Panc1 (cell line): Measurements from ENCODE around the gene PIGL. TPM values are rescaled to one million over a fixed set of nuclear protein-coding genes. Genes with fewer than 3 reads are reported as not detected.
"Not testable (repeated sequence)": the region's sequence is repeated elsewhere in the genome, so short reads cannot be mapped to it uniquely, and the experiment has no call there.

Experiments used
- ATAC-seq: fragments of 200-7000 bp; cut with Tn5 transposase; 2 replicates; pipeline ENCODE4 v1.9.1; 2020; ENCODE audit warnings: mild to moderate bottlenecking, moderate library complexity
- BruUV-seq: library from RNA; stranded (reverse); fragments of 400-500 nt; replicated peaks from 2 replicates; lab custom pipeline; 2021; lab: Mats Ljungman, UMichigan
- CTCF ChIA-PET: fragments of 300-600 bp; sonication (Branson Sonifier 250); formaldehyde crosslinking; loops from one replicate; lab custom pipeline; 2022; ENCODE audit warnings: antibody characterized with exemption; lab: Charles Lee
- POLR2A ChIA-PET: fragments of 300-600 bp; sonication (Branson Sonifier 250); formaldehyde crosslinking; loops from one replicate; lab custom pipeline; 2022; ENCODE audit warnings: antibody characterized with exemption; lab: Charles Lee
- DNase-seq: peaks from one replicate; pipeline ENCODE4 v3.0.0-alpha.2; 2010; ENCODE audit warnings: low read depth, low spot score
- H3K27ac ChIP-seq: 2 replicates; pipeline ENCODE4 v1.5.1; 2011; ENCODE audit warnings: mild to moderate bottlenecking, low read length, inconsistent platforms
- H3K27me3 ChIP-seq: fragments of 200-500 bp; sonication (Bioruptor generic); 2 replicates; pipeline ENCODE4 v1.6.0; 2014; ENCODE audit warnings: low read length, inconsistent platforms; ENCODE audit not compliant: control insufficient read depth, insufficient read depth
- H3K36me3 ChIP-seq: fragments of 200-500 bp; sonication (Bioruptor generic); 2 replicates; pipeline ENCODE4 v1.5.1; 2014; ENCODE audit warnings: inconsistent platforms, mild to moderate bottlenecking, low read length, moderate library complexity; ENCODE audit not compliant: control insufficient read depth, insufficient read depth
- H3K4me1 ChIP-seq: 2 replicates; pipeline ENCODE4 v1.5.1; 2011; ENCODE audit warnings: inconsistent platforms, mild to moderate bottlenecking, low read length, moderate library complexity; ENCODE audit not compliant: control insufficient read depth, insufficient read depth
- H3K4me3 ChIP-seq, 2 experiments: 2 replicates each; pipeline ENCODE4 v1.5.1; 2011 to 2012; ENCODE audit warnings: low read depth in 2 of 2, low read length in 2 of 2, mild to moderate bottlenecking in 2 of 2, inconsistent platforms in 1 of 2, moderate library complexity in 1 of 2
- H3K9me3 ChIP-seq: fragments of 200-500 bp; sonication (Bioruptor generic); 2 replicates; pipeline ENCODE4 v1.5.1; 2014; ENCODE audit warnings: low read depth, mild to moderate bottlenecking, inconsistent platforms, low read length, moderate library complexity; ENCODE audit not compliant: control insufficient read depth, insufficient read depth
- POLR2AphosphoS5 ChIP-seq: IDR thresholded peaks from 2 replicates; pipeline ENCODE4 v1.6.1; 2012; ENCODE audit warnings: mild to moderate bottlenecking, low read depth, low read length, moderate library complexity
- SIN3A ChIP-seq: IDR thresholded peaks from 2 replicates; pipeline ENCODE4 v1.6.1; 2012; ENCODE audit warnings: low read depth, mild to moderate bottlenecking, low read length, moderate library complexity, borderline replicate concordance; ENCODE audit not compliant: insufficient read depth
- TCF7L2 ChIP-seq: IDR thresholded peaks from 2 replicates; pipeline ENCODE4 v1.6.1; 2011; ENCODE audit warnings: mild to moderate bottlenecking, low read depth, low read length, inconsistent platforms
- in situ Hi-C: cut with HindIII; loops from 2 replicates; pipeline ENCODE4 v1.10.0; 2016; ENCODE audit warnings: low sequenced_read_pairs, low pct_unique_long_range_greater_than_20kb
- intact Hi-C: fragments of 100-400 bp; cut with micrococcal nuclease; formaldehyde crosslinking; loops from one replicate; pipeline ENCODE4 v1.10.0; 2022; ENCODE audit not compliant: unreplicated experiment
- total RNA-seq: library from RNA; stranded (reverse); gene quantifications from one replicate; pipeline ENCODE4 v1.2.1, GENCODE V29; 2021; ENCODE audit not compliant: unreplicated experiment
- TF ChIP-seq, protein P1 (sequence below): fragments of 450-650 bp; IDR thresholded peaks from 2 replicates; pipeline ENCODE4 v1.5.1; 2017; ENCODE audit warnings: mild to moderate bottlenecking
- TF ChIP-seq, protein P2 (sequence below), 2 experiments: IDR thresholded peaks; 2 replicates each; pipeline ENCODE4 v1.6.1; 2011 to 2012; ENCODE audit warnings: low read depth in 2 of 2, control low read depth in 1 of 2, low read length in 1 of 2, mild to moderate bottlenecking in 1 of 2, moderate library complexity in 1 of 2; ENCODE audit not compliant: insufficient read depth in 1 of 2

Gene PIGL
- total RNA-seq, 1 experiment from 2014 or later, result 14.8 TPM

DNA sequence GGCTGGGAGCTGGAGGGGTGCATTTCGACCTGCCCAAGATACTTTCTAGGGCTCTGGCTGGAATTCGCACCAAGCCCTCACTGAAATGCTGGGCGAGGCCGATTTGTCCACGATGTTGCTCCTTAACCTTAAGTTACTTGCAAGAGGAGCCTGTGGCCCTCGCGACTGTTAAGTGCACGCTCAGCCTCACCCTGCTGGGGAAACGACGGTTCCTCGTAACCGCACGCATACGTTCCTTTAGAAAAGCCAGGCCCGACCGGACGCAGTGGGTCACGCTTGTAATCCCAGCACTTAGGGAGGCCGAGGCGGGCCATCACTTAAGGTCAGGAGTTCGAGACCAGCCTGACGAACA is 1.1 kb upstream of the PIGL start:
- Histone ChIP-seq H3K27me3 (no peaks in the 10 kb centered on the region), H3K27ac (peak overlapping the region; percentile 83), H3K36me3 (peaks cover 10% of the 10 kb centered on the region), H3K4me3 (peak overlapping the region; percentile 74 to 76), H3K9me3 (no peaks in the 10 kb centered on the region), H3K4me1 (peaks cover 12% of the 10 kb centered on the region)
- DNase-seq (no peak), ATAC-seq (no peak; the same call in 1 of the 2 replicates)
- no TSS peak for BruUV-seq
- POLR2A ChIA-PET, result no interaction called here
- TF ChIP-seq, protein P1, sequence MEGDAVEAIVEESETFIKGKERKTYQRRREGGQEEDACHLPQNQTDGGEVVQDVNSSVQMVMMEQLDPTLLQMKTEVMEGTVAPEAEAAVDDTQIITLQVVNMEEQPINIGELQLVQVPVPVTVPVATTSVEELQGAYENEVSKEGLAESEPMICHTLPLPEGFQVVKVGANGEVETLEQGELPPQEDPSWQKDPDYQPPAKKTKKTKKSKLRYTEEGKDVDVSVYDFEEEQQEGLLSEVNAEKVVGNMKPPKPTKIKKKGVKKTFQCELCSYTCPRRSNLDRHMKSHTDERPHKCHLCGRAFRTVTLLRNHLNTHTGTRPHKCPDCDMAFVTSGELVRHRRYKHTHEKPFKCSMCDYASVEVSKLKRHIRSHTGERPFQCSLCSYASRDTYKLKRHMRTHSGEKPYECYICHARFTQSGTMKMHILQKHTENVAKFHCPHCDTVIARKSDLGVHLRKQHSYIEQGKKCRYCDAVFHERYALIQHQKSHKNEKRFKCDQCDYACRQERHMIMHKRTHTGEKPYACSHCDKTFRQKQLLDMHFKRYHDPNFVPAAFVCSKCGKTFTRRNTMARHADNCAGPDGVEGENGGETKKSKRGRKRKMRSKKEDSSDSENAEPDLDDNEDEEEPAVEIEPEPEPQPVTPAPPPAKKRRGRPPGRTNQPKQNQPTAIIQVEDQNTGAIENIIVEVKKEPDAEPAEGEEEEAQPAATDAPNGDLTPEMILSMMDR, result no peak
- TF ChIP-seq POLR2AphosphoS5 (no peak), TCF7L2 (no peak), SIN3A (no peak)
- TF ChIP-seq, protein P2, sequence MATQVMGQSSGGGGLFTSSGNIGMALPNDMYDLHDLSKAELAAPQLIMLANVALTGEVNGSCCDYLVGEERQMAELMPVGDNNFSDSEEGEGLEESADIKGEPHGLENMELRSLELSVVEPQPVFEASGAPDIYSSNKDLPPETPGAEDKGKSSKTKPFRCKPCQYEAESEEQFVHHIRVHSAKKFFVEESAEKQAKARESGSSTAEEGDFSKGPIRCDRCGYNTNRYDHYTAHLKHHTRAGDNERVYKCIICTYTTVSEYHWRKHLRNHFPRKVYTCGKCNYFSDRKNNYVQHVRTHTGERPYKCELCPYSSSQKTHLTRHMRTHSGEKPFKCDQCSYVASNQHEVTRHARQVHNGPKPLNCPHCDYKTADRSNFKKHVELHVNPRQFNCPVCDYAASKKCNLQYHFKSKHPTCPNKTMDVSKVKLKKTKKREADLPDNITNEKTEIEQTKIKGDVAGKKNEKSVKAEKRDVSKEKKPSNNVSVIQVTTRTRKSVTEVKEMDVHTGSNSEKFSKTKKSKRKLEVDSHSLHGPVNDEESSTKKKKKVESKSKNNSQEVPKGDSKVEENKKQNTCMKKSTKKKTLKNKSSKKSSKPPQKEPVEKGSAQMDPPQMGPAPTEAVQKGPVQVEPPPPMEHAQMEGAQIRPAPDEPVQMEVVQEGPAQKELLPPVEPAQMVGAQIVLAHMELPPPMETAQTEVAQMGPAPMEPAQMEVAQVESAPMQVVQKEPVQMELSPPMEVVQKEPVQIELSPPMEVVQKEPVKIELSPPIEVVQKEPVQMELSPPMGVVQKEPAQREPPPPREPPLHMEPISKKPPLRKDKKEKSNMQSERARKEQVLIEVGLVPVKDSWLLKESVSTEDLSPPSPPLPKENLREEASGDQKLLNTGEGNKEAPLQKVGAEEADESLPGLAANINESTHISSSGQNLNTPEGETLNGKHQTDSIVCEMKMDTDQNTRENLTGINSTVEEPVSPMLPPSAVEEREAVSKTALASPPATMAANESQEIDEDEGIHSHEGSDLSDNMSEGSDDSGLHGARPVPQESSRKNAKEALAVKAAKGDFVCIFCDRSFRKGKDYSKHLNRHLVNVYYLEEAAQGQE (IDR thresholded peaks at IDR 0.05; ENCODE audit: insufficient read depth in 1 of 2, low read depth in 2 of 2, low read length in 1 of 2), result no peak
- CTCF ChIA-PET, result no interaction called here
- in situ Hi-C loops (no loop called here), intact Hi-C loops (loop anchor here (10.0 kb wide), 1 partner anchor 79 kb away; no protein-coding TSS in a partner anchor)

DNA sequence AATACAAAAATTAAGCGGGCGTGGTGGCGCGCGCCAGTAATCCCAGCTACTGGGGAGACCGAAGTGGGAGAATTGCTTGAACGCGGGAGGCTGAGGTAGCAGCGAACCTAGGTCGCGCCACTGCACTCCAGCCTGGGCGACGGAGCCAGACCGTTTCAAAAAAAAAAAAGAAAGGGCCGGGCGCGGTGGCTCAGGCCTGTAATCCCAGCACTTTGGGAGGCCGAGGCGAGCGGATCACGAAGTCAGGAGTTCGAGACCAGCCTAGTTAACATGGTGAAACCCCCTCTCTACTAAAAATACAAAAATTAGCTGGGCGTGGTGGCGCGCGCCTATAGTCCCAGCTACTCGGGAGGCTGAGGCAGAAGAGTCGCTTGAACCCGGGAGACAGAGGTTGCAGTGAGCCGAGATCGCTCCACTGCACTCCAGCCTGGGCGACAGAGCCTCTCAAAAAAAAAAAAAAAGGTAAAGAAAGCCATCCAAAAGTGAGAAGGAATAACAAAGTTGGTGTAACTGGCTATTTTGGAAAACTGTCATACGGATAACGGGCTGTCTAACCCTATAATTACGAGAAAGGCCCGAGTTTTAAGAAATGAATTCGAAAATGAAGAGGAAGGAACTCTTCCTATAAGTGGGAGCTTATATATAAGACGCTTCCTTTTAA is 539 bp upstream of the PIGL start:
- POLR2A ChIA-PET, in situ Hi-C loops: not testable (repeated sequence)
- intact Hi-C loops, result loop anchor here (10.0 kb wide), 1 partner anchor 78 kb away; no protein-coding TSS in a partner anchor

DNA sequence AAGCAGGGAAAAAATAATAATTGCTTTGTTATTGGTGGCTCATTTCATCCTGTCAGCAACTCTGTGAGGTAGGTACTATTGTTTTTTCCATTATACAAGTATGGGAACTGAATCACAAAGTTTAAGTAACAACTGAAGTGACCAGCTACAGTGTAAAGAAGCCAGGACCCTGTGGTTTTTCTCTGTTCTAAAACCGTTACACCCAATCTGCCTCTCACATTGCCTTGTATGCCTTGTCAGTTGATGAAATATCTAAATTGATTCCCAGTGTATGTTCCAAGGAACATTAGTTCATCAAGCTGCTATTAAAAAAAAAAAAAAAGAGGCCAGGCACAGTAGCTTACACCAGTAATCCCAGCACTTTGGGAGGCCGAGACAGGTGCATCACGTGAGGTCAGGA is 5.4 kb downstream of the PIGL start:
- H3K27ac ChIP-seq, result no peak overlapping the region

More for the DNA sequence above, 539 bp upstream of the PIGL start:
- H3K36me3 ChIP-seq, ATAC-seq, H3K9me3 ChIP-seq, DNase-seq, BruUV-seq, H3K4me1 ChIP-seq, H3K27me3 ChIP-seq: not testable (repeated sequence)
- H3K4me3 ChIP-seq, result peak overlapping the region; percentile 76 to 93
- CTCF ChIA-PET, result interaction anchor here (0.7 kb wide), 1 partner anchor 194 kb away, joined by 3 read pairs; no protein-coding TSS in a partner anchor
- H3K27ac ChIP-seq, result peak overlapping the region; percentile 83

More for the DNA sequence above, 5.4 kb downstream of the PIGL start:
- intact Hi-C loops, result no loop called here
- DNase-seq, result no peak
- Histone ChIP-seq H3K4me3 (no peak overlapping the region), H3K36me3 (peaks cover 7% of the 10 kb centered on the region), H3K27me3 (no peaks in the 10 kb centered on the region), H3K4me1 (peaks cover 3% of the 10 kb centered on the region; the same call in 1 of the 2 replicates), H3K9me3 (no peaks in the 10 kb centered on the region)
- CTCF ChIA-PET, result no interaction called here
- ATAC-seq, result no peak
- POLR2A ChIA-PET, result no interaction called here
- TF ChIP-seq POLR2AphosphoS5, result no peak
- TF ChIP-seq TCF7L2, result no peak
- TF ChIP-seq, protein P2 (IDR thresholded peaks at IDR 0.05; ENCODE audit: insufficient read depth in 1 of 2, low read depth in 2 of 2, low read length in 1 of 2), result no peak
- TF ChIP-seq, protein P1, result no peak
- no peak for TF ChIP-seq SIN3A
- in situ Hi-C loops, result no loop called here
- BruUV-seq, result no TSS peak
